Sigmoid colon (tissue), 4 donors: ENCODE data around the gene ATG4C.
"Not testable (repeated sequence)": the region's sequence is repeated elsewhere in the genome, so short reads cannot be mapped to it uniquely, and the experiment has no call there.

Experiments used
- CTCF ChIP-seq, 4 experiments: fragments of 450-650 bp in 3 of 4; fragments of 200-600 bp in 1 of 4; IDR thresholded peaks; one replicate each; pipeline ENCODE4 v1.5.1; 2016 to 2019; ENCODE audit warnings: antibody characterized with exemption in 4 of 4, mild to moderate bottlenecking in 3 of 4, moderate library complexity in 2 of 4
- EP300 ChIP-seq, 4 donors: sonication (generic); formaldehyde crosslinking; IDR thresholded peaks; one replicate each; pipeline ENCODE4 v1.6.1; 2017; ENCODE audit warnings: antibody characterized with exemption in 4 of 4
- POLR2A ChIP-seq, 2 donors: fragments of 450-650 bp; IDR thresholded peaks; one replicate each; pipeline ENCODE4 v1.6.1; 2016; ENCODE audit warnings: antibody characterized with exemption in 2 of 2, mild to moderate bottlenecking in 2 of 2, moderate library complexity in 2 of 2
- POLR2AphosphoS5 ChIP-seq, 4 donors: sonication (generic); formaldehyde crosslinking; IDR thresholded peaks; one replicate each; pipeline ENCODE4 v1.6.1; 2017; ENCODE audit warnings: antibody characterized with exemption in 4 of 4

GRCh38 chr1:62754938-62755337 is 29.0 kb upstream of the ATG4C start:
- not testable (repeated sequence) for TF ChIP-seq POLR2AphosphoS5, CTCF, POLR2A, EP300 (IDR thresholded peaks at IDR 0.05)
